Measurements from ENCODE around the gene DDX42.
"Not testable (repeated sequence)": the region's sequence is repeated elsewhere in the genome, so short reads cannot be mapped to it uniquely, and the experiment has no call there.

DDX42 gene

DNA sequence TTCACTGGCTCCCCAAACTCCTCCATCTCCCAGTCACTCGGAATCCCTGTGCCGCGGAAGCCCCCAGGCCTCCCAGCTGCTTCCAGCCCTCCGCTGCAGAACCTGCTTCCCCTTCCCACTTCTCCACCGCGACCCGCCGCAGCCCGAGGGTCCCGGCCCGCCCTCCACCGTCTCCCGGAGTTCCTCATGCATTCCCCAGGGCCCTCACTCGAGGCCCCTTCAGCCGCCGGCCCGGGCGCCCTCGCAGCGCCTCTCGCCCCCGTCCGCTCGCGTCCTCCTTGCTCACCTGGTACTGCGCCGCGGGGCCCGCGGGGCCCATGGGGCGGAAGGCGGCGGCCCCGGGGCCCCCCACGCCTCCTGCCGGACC is 68.2 kb downstream of the DDX42 start:
- no peak for DNase-seq

DNA sequence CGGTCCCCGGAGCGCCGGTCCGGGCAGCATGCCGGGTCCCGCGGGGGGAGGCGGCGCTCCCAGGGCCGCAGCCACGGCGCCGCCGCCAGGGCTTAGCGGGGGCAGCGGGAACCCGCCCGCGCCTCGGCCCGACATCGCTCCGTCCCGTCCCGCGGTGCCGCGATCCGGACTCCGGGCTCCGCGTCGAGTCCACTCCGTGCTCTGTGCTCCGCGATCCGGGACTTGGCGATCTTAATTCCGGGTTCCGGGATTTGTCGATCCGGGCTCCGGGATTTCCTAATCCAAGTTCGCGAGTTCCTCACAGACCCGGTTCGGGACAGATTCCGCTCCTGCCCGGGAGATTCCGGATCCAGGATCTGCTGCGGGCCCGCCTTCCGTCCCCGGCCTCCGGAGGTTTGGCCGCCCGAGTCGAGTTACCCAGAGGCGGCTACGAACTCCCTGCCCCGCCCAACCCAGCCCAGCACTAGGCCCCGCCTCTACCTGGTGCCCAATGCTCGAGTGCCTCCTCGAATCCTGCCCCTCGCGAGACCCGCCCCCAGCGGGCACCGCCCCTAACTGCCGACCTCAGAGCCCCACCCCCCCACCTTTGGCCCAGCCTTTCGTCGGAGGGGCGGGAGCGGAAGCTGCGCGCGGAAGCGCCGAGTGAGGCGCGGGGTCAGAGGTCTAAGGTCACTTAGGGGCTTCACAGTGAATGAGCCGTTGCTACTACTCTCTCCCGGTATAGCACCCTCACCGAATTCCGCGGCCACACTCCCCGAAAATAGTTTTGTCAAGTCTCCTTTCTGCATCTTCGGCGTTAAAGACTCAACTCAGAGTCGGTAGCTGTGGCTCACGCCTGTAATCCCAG is 68.8 kb downstream of the DDX42 start, which contains the start of gene SMARCD2:
Gene SMARCD2, minus strand, starts transcription at position 146 of the 847 bp plus-strand sequence. Its CDS starts 11 bp downstream, at position 135.
- DNase-seq = peak; percentile 94 to 98

DNA sequence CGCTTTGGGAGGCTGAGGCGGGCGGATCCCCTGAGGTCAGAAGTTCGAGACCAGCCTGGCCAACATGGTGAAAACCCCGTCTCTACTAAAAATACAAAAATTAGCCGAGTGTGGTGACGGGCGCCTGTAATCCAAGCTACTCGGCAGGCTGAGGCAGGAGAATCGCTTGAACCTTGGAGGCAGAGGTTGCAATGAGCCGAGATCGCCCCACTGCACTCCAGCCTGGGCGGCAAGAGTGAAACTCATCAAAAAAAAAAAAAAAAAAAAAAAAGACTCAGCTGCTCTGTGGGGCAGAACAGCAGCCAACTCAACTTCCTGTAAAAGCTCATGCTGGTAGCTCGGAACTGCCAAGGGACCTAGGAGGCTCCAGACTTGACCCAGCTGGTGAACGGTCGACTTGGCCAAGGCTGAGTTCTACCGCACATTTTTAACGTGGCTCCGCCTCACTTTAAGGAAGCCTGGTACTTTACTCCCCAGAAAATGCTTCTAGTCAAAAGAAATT is 69.5 kb downstream of the DDX42 start:
- DNase-seq = peak in 1 of 2 experiments; percentile 46

DNA sequence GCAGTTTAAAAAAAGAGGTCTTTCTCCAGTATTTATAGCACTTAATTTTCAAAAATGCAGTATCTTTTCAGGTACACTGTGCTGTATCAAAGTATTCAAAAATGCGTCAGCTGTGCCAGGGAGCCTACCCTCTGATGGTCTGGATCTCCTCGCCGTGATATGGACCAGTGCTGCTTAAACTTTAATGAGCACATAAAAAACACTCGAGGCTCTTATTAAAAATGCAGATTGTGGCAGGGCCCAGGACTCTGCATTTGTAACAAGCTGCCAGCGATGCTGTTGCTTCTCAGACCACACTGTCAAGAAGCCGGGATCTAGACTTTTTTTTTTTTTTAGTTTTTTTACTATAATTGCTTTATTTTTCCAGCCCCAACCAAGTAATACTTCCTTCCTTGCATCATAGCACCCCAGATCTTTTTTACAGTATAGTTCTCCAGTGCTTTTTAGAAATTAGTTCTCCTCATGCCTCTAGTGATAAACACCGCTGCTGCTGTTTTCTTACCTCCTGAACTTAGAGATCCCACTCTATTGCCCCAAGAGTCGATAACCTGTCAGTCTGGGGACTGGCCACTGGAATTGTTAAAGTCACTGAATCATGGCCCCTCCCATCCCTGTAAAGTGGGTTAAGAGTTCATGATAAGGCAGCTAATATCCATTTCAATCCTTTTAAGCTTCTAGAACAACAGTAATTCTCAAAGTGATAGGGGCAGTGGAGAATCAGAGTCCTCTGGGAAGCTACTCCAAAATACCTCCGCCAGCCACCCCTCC is 70.1 kb downstream of the DDX42 start:
- DNase-seq = no peak

DNA sequence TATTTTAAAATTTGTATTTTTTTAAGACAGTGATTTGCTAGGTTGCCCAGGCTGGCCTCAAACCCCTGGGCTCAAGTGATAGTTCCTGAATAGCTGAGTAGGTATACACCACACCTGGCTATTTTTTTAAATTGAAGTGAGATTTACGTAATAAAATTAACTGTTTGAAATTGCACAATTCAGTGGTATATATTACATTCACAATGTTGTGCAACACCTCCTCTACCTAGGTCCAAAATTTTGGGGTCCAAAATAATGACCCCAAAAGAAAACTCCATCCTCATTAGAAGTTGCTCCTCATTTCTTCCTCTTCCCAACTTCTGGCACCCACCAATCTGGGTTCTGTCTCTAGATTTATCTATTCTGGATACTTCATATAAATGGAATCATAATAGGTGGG is 71.5 kb downstream of the DDX42 start:
- DNase-seq = no peak

DNA sequence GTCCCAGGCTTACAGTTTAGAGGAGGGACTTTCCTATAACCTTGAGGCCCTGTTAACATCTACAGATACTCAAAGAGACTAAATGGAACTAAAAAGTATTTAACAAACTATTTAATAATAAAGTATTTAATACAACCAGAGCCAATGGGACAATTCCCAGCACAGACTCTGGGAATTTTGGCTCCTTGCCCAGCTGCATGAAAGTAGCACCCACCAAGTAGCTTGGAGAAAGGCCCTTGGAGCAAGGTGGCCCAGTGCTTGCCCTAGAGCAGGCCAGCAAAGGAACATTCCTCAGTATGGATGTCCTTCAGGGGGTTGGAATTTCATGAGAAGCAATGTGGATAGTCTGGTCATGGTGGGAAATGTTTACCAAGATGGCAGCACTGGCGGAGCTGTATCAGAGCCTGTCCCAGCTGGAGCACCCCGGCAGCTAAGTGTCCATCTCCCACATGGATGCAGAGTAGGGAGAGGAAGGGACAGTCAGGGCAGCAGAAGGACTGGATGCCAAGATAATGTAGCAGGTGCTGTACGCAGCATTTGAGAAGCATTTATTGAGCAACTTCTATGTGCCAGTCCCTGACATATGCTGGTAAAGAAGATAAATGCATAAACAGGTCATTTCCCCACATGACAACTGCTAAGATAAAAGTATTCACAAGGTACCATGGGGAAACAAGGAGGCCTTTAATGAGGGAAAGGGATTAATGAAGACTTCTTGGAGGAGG is 73.7 kb downstream of the DDX42 start:
- no peak for DNase-seq

DNA sequence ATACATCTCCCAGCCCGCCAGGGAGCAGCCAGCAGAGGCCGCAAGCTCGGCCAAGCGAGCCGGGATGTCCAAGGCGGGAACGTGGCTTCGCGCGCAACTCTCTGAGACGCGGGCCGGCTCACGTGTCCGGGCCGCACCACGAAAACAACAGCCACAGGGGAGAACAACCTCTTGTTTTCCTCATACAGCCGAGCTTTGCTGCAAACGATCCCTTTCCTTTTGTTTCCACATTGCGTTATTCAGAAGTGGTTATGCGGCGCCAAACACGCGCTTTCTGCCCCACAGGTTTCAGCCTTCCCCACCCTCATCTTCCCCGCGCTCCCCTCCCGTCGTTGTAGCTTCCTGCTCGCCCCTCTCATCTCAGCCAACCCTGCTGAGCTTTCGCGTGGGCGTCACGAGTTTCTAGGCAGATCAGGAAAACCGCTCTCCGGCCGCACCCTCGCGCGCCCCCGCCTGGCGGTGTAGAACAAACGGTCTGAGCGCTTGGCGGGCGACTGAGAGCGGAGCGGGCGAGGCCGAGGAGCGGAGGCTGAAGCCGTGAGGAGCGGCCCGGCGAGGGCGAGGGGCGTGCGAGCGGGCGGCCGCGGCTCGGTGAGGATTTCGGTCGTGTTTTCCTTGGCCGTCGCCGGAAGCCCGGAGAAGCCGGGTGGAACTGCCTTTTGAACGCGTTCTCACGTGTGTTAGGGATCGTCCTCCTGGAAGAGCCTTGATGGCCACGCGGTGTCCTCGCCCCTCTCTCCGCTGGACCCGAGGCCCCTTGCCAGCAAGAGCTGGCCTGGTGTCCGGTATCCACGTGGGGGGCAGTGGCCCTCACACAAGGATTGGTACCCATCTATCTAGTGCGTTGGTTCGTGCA is 75.1 kb downstream of the DDX42 start:
- DNase-seq = no peak

DNA sequence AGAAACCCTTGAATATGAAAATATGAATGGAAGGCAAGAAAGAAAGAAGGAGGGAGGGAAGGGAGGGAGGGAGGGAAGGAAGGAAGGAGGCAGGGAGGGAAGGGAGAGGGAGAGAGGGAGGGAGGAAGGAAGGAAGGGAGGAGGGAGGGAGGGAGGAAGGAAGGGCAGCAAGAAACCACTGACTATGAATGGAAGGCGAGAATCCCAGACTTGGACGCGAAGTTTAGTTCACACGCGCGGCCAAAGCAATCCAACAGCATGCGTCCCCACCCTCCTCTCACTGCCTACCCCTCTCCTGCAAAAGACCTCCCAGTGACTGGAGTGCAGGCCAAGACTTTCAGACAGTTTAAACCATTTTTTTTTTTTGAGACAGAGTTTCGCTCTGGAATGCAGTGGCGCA is 76.4 kb downstream of the DDX42 start:
- DNase-seq = no peak

DNA sequence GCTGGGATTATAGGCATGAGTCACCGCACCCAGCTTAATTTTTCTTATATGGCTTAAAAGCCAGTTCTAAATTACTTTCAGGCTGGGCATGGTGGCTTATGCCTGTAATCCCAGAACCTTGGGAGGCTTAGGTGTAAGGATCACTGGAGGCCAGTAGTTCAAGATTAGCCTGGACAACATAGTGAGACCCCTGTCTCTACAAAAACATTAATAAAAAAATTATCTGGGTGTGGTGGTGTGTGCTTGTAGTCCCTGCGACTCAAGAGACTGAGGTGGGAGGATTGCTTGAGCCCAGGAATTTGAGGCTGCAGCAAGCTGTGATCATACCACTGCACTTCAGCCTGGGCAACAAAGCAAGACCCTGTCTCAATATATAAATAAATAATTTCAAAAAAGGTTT is 79.3 kb downstream of the DDX42 start:
- DNase-seq = no peak

DNA sequence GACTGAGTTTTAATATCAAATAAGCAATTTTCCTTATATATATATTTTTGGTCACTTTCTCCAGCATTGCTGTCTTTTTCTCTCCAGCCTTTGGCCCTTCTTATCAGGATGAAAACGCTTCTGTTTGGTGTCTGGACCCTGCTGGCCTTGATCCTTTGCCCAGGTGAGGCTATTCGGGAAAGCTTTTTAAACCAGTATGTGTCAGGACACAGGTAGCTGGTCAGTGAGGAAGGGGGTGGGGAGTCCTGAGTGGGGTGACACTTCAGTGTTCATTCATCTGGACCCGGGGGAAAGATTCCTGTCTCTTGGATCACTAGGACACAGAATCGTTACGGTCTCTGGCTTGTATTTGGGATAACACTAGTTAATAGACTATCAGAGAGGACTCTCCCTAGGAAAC is 80.7 kb downstream of the DDX42 start:
- DNase-seq = no peak

DNA sequence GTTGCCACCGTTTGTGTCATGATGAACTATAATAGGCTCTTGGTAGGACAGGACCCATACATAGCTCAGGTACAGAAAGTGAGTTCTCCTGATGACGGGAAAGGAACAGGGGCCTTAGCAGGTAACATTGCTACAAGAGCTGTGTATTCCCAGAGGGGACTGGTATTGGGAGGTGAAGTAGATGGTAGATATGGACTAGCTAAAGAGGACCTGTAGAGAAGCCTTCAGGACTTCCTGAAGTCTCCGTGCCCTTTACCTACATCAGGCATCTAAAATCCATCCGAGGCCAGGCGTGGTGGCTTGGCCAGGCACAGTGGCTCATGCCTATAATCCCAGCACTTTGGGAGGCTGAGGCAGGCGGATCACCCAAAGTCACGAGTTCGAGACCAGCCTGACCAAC is 81.2 kb downstream of the DDX42 start:
- DNase-seq = no peak

DNA sequence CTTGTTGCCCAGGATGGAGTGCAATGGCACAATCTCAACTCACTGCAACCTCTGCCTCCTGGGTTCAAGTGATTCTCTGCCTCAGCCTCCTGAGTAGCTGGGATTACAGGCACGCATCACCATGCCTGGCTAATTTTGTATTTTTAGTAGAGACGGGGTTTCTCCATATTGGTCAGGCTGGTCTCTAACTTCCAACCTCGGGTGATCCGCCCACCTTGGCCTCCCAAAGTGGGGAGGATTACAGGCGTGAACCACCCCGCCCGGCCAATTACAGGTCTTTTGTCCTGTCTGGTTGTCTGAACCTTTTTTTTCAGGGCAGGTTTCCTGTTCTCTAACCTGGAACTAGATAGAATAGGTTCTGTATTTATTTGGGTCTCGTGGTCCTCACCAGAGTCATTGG is 82.5 kb downstream of the DDX42 start:
- DNase-seq = not testable (repeated sequence)

DNA sequence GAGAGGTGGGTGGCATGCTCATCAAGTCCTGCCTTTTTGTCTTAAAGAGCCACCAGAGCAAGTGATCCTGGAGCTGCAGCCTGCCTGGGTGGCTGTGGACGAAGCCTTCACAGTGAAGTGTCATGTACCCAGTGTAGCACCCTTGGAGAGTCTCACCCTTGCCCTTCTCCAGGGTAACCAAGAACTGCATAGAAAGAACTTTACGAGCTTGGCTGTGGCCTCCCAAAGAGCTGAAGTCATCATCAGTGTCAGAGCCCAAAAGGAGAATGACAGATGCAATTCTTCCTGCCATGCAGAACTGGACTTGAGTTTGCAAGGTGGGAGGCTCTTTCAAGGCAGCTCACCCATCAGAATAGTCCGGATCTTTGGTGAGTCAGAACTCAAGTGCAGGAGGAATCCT is 85.3 kb downstream of the DDX42 start:
- DNase-seq = no peak

DNA sequence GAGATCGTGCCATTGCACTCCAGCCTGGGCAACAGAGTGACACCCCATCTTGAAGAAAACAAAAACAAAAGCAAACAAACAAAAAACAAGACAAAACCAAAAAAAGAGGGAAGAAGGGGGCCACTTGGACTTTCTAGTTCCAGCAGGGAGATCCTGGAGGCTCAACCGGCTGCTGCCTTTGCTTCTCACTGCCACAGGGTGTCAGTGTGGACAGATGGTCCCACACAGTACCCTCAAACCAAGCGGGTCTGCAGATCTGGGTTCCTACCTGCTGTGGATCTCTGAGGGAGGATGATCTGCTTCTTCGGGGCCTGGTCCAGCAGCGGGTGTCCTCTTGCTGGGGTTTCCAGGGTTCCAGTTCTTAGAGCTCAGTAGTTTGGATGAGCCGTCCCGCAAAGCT is 92.7 kb downstream of the DDX42 start:
- DNase-seq = not testable (repeated sequence)

Measured in NCI-H446 (cell line).